SW480 (cell line): ENCODE data around the gene STAG1.
"Not testable (repeated sequence)": the region's sequence is repeated elsewhere in the genome, so short reads cannot be mapped to it uniquely, and the experiment has no call there.

Source experiments
- DNase-seq: peaks from one replicate; pipeline ENCODE4 v3.0.0-alpha.2; 2016; ENCODE audit warnings: low spot score

The STAG1 gene

GRCh38 chr3:136586580-136586979 is 165.6 kb downstream of the STAG1 start:
- no peak for DNase-seq

GRCh38 chr3:136584728-136585127 is 167.4 kb downstream of the STAG1 start:
- DNase-seq = no peak

GRCh38 chr3:136583823-136584222 is 168.4 kb downstream of the STAG1 start:
- no peak for DNase-seq

- DNase-seq = no peak
Measured at GRCh38 chr3:136577791-136578190, 174.4 kb downstream of the STAG1 start.

- DNase-seq = no peak
Measured at GRCh38 chr3:136576279-136577009, 175.7 kb downstream of the STAG1 start.

- no peak for DNase-seq
Measured at GRCh38 chr3:136567599-136568188, 184.5 kb downstream of the STAG1 start.

GRCh38 chr3:136564962-136565361 is 187.2 kb downstream of the STAG1 start:
- DNase-seq = not testable (repeated sequence)

- DNase-seq = no peak
Measured at GRCh38 chr3:136562026-136562425, 190.2 kb downstream of the STAG1 start.

- DNase-seq = no peak
Measured at GRCh38 chr3:136559896-136560295, 192.3 kb downstream of the STAG1 start.

- DNase-seq = not testable (repeated sequence)
Measured at GRCh38 chr3:136549461-136549860, 202.7 kb downstream of the STAG1 start.

GRCh38 chr3:136547293-136547692 is 204.9 kb downstream of the STAG1 start:
- no peak for DNase-seq

GRCh38 chr3:136546720-136547119 is 205.5 kb downstream of the STAG1 start:
- DNase-seq = no peak

GRCh38 chr3:136545664-136546268 is 206.4 kb downstream of the STAG1 start:
- no peak for DNase-seq

GRCh38 chr3:136544532-136544931 is 207.6 kb downstream of the STAG1 start:
- DNase-seq = no peak

- no peak for DNase-seq
Measured at GRCh38 chr3:136543385-136543784, 208.8 kb downstream of the STAG1 start.

- DNase-seq = no peak
Measured at GRCh38 chr3:136535906-136536305, 216.3 kb downstream of the STAG1 start.

- no peak for DNase-seq
Measured at GRCh38 chr3:136532766-136533165, 219.4 kb downstream of the STAG1 start.

GRCh38 chr3:136518102-136518501 is 234.1 kb downstream of the STAG1 start:
- no peak for DNase-seq

- no peak for DNase-seq
Measured at GRCh38 chr3:136516656-136517055, 235.5 kb downstream of the STAG1 start.

- DNase-seq = no peak
Measured at GRCh38 chr3:136516095-136516494, 236.1 kb downstream of the STAG1 start.

GRCh38 chr3:136514533-136514932 is 237.6 kb downstream of the STAG1 start:
- not testable (repeated sequence) for DNase-seq

- no peak for DNase-seq
Measured at GRCh38 chr3:136513367-136513766, 238.8 kb downstream of the STAG1 start.

GRCh38 chr3:136512381-136512780 is 239.8 kb downstream of the STAG1 start:
- DNase-seq = no peak
